Liver (tissue), 3 donors: ENCODE results near the gene MAGI1.

Experiments used
- EGR1 ChIP-seq, 2 donors: IDR thresholded peaks; 2 replicates each; pipeline ENCODE4 v1.6.1; 2016 to 2018; ENCODE audit warnings: antibody characterized with exemption in 2 of 2, low read depth in 2 of 2
- FOXA1 ChIP-seq: IDR thresholded peaks from 2 replicates; pipeline ENCODE4 v1.6.1; 2016; ENCODE audit warnings: antibody characterized with exemption
- GABPA ChIP-seq, 2 donors: IDR thresholded peaks in 1 of 2; conservative IDR thresholded peaks in 1 of 2; 2 replicates each; pipeline ENCODE4 v1.6.1; 2016; ENCODE audit warnings: antibody characterized with exemption in 2 of 2, mild to moderate bottlenecking in 1 of 2, moderate library complexity in 1 of 2
- HNF4A ChIP-seq, 2 donors: conservative IDR thresholded peaks; 2 replicates each; pipeline ENCODE4 v1.6.1; 2016; ENCODE audit warnings: antibody characterized with exemption in 2 of 2, mild to moderate bottlenecking in 2 of 2
- HNF4G ChIP-seq: IDR thresholded peaks from 2 replicates; pipeline ENCODE4 v1.6.1; 2016; ENCODE audit warnings: antibody characterized with exemption
- JUND ChIP-seq, 2 donors: IDR thresholded peaks; 2 replicates each; pipeline ENCODE4 v1.6.1; 2016; ENCODE audit warnings: antibody characterized with exemption in 2 of 2
- RAD21 ChIP-seq, 2 donors: IDR thresholded peaks; 2 replicates each; pipeline ENCODE4 v1.6.1; 2016; ENCODE audit warnings: antibody characterized with exemption in 2 of 2, mild to moderate bottlenecking in 2 of 2
- TAF1 ChIP-seq: conservative IDR thresholded peaks from 2 replicates; pipeline ENCODE4 v1.6.1; 2016; ENCODE audit warnings: antibody characterized with exemption, mild to moderate bottlenecking
- YY1 ChIP-seq: IDR thresholded peaks from 2 replicates; pipeline ENCODE4 v1.6.1; 2016; ENCODE audit warnings: antibody characterized with exemption, mild to moderate bottlenecking
- TF ChIP-seq, protein P1 (sequence below): fragments of 150-350 bp; IDR thresholded peaks from 2 replicates; pipeline ENCODE4 v1.5.1; 2017; ENCODE audit warnings: improper control_type of control experiment, low read depth, low read length; ENCODE audit not compliant: missing input control
- TF ChIP-seq, protein P2 (sequence below): IDR thresholded peaks from 2 replicates; pipeline ENCODE4 v1.6.1; 2016; ENCODE audit warnings: antibody characterized with exemption, mild to moderate bottlenecking
- TF ChIP-seq, protein P3 (sequence below): IDR thresholded peaks from 2 replicates; pipeline ENCODE4 v1.6.1; 2016; ENCODE audit warnings: antibody characterized with exemption
- TF ChIP-seq, protein P4 (sequence below): IDR thresholded peaks from 2 replicates; pipeline ENCODE4 v1.6.1; 2016; ENCODE audit warnings: antibody characterized with exemption
- TF ChIP-seq, protein P5 (sequence below): IDR thresholded peaks from 2 replicates; pipeline ENCODE4 v1.6.1; 2016; ENCODE audit warnings: antibody characterized with exemption
- donor health status: healthy.
- donor health status: healthy.

DNA sequence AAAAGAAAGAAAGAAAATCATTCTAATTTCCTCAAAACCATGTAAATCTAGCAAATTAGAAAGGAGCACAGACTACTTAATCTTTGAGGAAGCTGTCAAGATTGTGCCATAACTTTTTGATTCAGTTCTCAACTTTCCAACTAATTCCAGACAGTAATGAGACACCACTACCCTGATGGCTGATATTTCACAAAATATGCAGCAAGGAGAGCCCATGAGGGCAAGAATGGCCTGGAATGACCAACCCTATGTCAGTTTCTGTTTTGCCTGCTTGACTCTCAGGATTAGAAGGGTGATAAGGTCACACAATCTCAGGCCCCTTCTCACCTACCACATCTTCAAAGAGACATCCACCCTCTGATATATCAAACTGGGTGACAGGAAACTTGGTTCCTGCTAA lies 134.7 kb downstream of the MAGI1 start:
- TF ChIP-seq, protein P1, sequence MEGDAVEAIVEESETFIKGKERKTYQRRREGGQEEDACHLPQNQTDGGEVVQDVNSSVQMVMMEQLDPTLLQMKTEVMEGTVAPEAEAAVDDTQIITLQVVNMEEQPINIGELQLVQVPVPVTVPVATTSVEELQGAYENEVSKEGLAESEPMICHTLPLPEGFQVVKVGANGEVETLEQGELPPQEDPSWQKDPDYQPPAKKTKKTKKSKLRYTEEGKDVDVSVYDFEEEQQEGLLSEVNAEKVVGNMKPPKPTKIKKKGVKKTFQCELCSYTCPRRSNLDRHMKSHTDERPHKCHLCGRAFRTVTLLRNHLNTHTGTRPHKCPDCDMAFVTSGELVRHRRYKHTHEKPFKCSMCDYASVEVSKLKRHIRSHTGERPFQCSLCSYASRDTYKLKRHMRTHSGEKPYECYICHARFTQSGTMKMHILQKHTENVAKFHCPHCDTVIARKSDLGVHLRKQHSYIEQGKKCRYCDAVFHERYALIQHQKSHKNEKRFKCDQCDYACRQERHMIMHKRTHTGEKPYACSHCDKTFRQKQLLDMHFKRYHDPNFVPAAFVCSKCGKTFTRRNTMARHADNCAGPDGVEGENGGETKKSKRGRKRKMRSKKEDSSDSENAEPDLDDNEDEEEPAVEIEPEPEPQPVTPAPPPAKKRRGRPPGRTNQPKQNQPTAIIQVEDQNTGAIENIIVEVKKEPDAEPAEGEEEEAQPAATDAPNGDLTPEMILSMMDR: no peak
- TF ChIP-seq, protein P2, sequence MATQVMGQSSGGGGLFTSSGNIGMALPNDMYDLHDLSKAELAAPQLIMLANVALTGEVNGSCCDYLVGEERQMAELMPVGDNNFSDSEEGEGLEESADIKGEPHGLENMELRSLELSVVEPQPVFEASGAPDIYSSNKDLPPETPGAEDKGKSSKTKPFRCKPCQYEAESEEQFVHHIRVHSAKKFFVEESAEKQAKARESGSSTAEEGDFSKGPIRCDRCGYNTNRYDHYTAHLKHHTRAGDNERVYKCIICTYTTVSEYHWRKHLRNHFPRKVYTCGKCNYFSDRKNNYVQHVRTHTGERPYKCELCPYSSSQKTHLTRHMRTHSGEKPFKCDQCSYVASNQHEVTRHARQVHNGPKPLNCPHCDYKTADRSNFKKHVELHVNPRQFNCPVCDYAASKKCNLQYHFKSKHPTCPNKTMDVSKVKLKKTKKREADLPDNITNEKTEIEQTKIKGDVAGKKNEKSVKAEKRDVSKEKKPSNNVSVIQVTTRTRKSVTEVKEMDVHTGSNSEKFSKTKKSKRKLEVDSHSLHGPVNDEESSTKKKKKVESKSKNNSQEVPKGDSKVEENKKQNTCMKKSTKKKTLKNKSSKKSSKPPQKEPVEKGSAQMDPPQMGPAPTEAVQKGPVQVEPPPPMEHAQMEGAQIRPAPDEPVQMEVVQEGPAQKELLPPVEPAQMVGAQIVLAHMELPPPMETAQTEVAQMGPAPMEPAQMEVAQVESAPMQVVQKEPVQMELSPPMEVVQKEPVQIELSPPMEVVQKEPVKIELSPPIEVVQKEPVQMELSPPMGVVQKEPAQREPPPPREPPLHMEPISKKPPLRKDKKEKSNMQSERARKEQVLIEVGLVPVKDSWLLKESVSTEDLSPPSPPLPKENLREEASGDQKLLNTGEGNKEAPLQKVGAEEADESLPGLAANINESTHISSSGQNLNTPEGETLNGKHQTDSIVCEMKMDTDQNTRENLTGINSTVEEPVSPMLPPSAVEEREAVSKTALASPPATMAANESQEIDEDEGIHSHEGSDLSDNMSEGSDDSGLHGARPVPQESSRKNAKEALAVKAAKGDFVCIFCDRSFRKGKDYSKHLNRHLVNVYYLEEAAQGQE: no peak
- TF ChIP-seq YY1 (no peak), JUND (IDR thresholded peaks at IDR 0.05) (no peak), HNF4A (conservative IDR thresholded peaks at IDR 0.05) (no peak), FOXA1 (no peak), RAD21 (IDR thresholded peaks at IDR 0.05) (no peak), GABPA (IDR thresholded peaks at IDR 0.05 in 1 of 2, conservative IDR thresholded peaks at IDR 0.05 in 1 of 2) (no peak), EGR1 (IDR thresholded peaks at IDR 0.05; ENCODE audit: low read depth in 2 of 2) (no peak), TAF1 (no peak), HNF4G (no peak)
- TF ChIP-seq, protein P3, sequence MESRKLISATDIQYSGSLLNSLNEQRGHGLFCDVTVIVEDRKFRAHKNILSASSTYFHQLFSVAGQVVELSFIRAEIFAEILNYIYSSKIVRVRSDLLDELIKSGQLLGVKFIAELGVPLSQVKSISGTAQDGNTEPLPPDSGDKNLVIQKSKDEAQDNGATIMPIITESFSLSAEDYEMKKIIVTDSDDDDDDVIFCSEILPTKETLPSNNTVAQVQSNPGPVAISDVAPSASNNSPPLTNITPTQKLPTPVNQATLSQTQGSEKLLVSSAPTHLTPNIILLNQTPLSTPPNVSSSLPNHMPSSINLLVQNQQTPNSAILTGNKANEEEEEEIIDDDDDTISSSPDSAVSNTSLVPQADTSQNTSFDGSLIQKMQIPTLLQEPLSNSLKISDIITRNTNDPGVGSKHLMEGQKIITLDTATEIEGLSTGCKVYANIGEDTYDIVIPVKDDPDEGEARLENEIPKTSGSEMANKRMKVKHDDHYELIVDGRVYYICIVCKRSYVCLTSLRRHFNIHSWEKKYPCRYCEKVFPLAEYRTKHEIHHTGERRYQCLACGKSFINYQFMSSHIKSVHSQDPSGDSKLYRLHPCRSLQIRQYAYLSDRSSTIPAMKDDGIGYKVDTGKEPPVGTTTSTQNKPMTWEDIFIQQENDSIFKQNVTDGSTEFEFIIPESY: no peak
- TF ChIP-seq, protein P4, sequence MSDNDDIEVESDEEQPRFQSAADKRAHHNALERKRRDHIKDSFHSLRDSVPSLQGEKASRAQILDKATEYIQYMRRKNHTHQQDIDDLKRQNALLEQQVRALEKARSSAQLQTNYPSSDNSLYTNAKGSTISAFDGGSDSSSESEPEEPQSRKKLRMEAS: no peak
- TF ChIP-seq, protein P5, sequence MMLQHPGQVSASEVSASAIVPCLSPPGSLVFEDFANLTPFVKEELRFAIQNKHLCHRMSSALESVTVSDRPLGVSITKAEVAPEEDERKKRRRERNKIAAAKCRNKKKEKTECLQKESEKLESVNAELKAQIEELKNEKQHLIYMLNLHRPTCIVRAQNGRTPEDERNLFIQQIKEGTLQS: no peak
